A549 (cell line): ENCODE measurements around the gene FAAP100. TPM values are rescaled to one million over a fixed set of nuclear protein-coding genes. Genes with fewer than 3 reads are reported as not detected.

Experiments
- ATAC-seq, 2 experiments: fragments of 200-7000 bp in 1 of 2; fragments of >200 bp in 1 of 2; cut with Nextera tagmentation in 1 of 2; cut with Tn5 transposase in 1 of 2; 3 replicates each; pipeline versions ENCODE4 v1.8.0 to v1.9.1; 2018 to 2020; ENCODE audit warnings: mild to moderate bottlenecking in 1 of 2, moderate library complexity in 1 of 2
- CTCF ChIA-PET: fragments of 300-600 bp; sonication (Branson Sonifier 250); formaldehyde crosslinking; extraction: SDS; loops from one replicate; lab custom pipeline; 2021; ENCODE audit warnings: antibody characterized with exemption, inconsistent platforms; lab: Yijun Ruan, JAX
- POLR2A ChIA-PET: fragments of 350-600 bp; formaldehyde crosslinking; extraction: SDS; loops from one replicate; lab custom pipeline; 2021; ENCODE audit warnings: antibody characterized with exemption, inconsistent platforms; lab: Yijun Ruan, JAX
- DNase-seq, 2 experiments: peaks; one replicate each; pipeline versions ENCODE4 v3.0.0 to v3.0.0-alpha.2; 2011 to 2016; ENCODE audit warnings: low read depth in 1 of 2, low spot score in 1 of 2
- FAIRE-seq: peaks from 2 replicates; lab custom pipeline; 2011; peaks lifted over from hg19 to GRCh38; lab: Jason Lieb, UNC
- H3K27ac ChIP-seq, 2 experiments: fragments of >200 bp; sonication (Bioruptor Twin); formaldehyde crosslinking; 3 replicates each; pipeline ENCODE4 v1.5.1; 2016 to 2017
- H3K4me1 ChIP-seq: fragments of >200 bp; sonication (Bioruptor Twin); formaldehyde crosslinking; 3 replicates; pipeline ENCODE4 v1.6.1; 2016
- H3K4me2 ChIP-seq: fragments of >200 bp; sonication (Bioruptor Twin); formaldehyde crosslinking; 3 replicates; pipeline ENCODE4 v1.6.1; 2016
- H3K4me3 ChIP-seq: fragments of >200 bp; sonication (Bioruptor Twin); formaldehyde crosslinking; 3 replicates; pipeline ENCODE4 v1.5.1; 2016
- H3K9me3 ChIP-seq: fragments of >200 bp; sonication (Bioruptor Twin); formaldehyde crosslinking; 3 replicates; pipeline ENCODE4 v1.6.1; 2016
- BHLHE40 ChIP-seq: IDR thresholded peaks from 2 replicates; pipeline ENCODE4 v1.6.1; 2012; ENCODE audit warnings: low read depth, low read length, inconsistent platforms
- CHD2 ChIP-seq: fragments of 150-350 bp; IDR thresholded peaks from 2 replicates; pipeline ENCODE4 v1.6.1; 2014; ENCODE audit warnings: low read length; ENCODE audit not compliant: partially characterized antibody
- EHMT2 ChIP-seq: fragments of 200-600 bp; sonication (generic); IDR thresholded peaks from 2 replicates; pipeline ENCODE4 v1.6.1; 2016; ENCODE audit warnings: antibody characterized with exemption, low read depth, mild to moderate bottlenecking, moderate library complexity
- HDAC2 ChIP-seq: fragments of 200-600 bp; sonication (generic); IDR thresholded peaks from 2 replicates; pipeline ENCODE4 v1.6.1; 2016
- JUN ChIP-seq, 2 experiments: fragments of >200 bp; sonication (Bioruptor Twin); formaldehyde crosslinking; IDR thresholded peaks; 2 replicates in 1 of 2; 3 replicates in 1 of 2; pipeline ENCODE4 v1.6.1; 2016 to 2017
- KDM1A ChIP-seq: fragments of 200-600 bp; sonication (generic); IDR thresholded peaks from 2 replicates; pipeline ENCODE4 v1.6.1; 2016; ENCODE audit warnings: low read depth, mild to moderate bottlenecking
- PHF8 ChIP-seq: fragments of 200-600 bp; sonication (generic); IDR thresholded peaks from 2 replicates; pipeline ENCODE4 v1.6.1; 2016; ENCODE audit warnings: low read depth, mild to moderate bottlenecking, antibody characterized with exemption, moderate library complexity, borderline replicate concordance
- SREBF2 ChIP-seq: fragments of 450-650 bp; IDR thresholded peaks from 2 replicates; pipeline ENCODE4 v1.6.1; 2014; ENCODE audit warnings: mild to moderate bottlenecking, moderate library complexity
- TFCP2L1 ChIP-seq: fragments of 250-450 bp; sonication (Bioruptor Pico); IDR thresholded peaks from 2 replicates; pipeline ENCODE4 v1.5.0; 2021; ENCODE audit warnings: mild to moderate bottlenecking
- ZFP36 ChIP-seq: fragments of 450-650 bp; IDR thresholded peaks from 2 replicates; pipeline ENCODE4 v1.6.1; 2014; ENCODE audit warnings: borderline replicate concordance; ENCODE audit not compliant: partially characterized antibody
- WGBS: methylation state at CpG from one replicate; pipeline ENCODE4 v1.1.6; 2017; ENCODE audit errors: missing lambda C conversion rate; 5-methylcytosine and 5-hydroxymethylcytosine counted together
- polyA plus RNA-seq, 4 experiments: library from polyadenylated mRNA; depleted of rRNA in 3 of 4; stranded (reverse); fragments of >200 nt; fragmentation: RNase III in 1 of 4; extraction: RNeasy Plus Mini Kit Qiagen cat#74134 plus additional on column Dnase treatment in 1 of 4; gene quantifications; 2 replicates in 3 of 4; 3 replicates in 1 of 4; pipeline ENCODE4 v1.2.3, GENCODE V29; 2011 to 2017
- TF ChIP-seq, protein P1 (sequence below): IDR thresholded peaks from 2 replicates; pipeline ENCODE4 v1.6.1; 2012

The FAAP100 gene
- polyA plus RNA-seq, 2 of the 4 experiments (the other 2 are of a cell fraction): 5.4 to 16.8 TPM

DNA sequence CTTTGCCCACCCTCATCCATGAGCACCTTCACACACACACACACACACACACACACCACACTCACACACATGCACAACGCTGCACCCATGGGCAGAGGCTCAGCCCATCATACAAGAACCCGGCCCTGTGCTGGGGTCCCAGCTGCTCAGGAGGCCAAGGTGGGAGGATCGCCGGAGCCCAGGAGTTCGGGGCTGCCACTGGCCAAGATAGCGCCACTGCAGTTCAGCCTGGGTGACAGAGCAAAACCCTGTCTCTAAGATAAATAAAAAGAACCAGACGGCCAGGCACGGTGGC is 27.3 kb downstream of the FAAP100 start:
- no peak overlapping the region for H3K27ac ChIP-seq
- 82% methylated on average over 8 of the region's 8 CpGs for WGBS
- H3K9me3 ChIP-seq: no peaks in the 10 kb centered on the region
- TF ChIP-seq JUN (IDR thresholded peaks at IDR 0.05): no peak
- ChIA-PET POLR2A (no interaction called here), CTCF (interaction anchor here (2.7 kb wide), 1 partner anchor 76 kb away, joined by 11 read pairs; no protein-coding TSS in a partner anchor)
- ATAC-seq (no peak), FAIRE-seq (no peak), DNase-seq (no peak)
- no peak overlapping the region for H3K4me3 ChIP-seq
- H3K4me1 ChIP-seq: peaks cover 6% of the 10 kb centered on the region; the same call in 2 of the 3 replicates
- H3K4me2 ChIP-seq: no peak overlapping the region

DNA sequence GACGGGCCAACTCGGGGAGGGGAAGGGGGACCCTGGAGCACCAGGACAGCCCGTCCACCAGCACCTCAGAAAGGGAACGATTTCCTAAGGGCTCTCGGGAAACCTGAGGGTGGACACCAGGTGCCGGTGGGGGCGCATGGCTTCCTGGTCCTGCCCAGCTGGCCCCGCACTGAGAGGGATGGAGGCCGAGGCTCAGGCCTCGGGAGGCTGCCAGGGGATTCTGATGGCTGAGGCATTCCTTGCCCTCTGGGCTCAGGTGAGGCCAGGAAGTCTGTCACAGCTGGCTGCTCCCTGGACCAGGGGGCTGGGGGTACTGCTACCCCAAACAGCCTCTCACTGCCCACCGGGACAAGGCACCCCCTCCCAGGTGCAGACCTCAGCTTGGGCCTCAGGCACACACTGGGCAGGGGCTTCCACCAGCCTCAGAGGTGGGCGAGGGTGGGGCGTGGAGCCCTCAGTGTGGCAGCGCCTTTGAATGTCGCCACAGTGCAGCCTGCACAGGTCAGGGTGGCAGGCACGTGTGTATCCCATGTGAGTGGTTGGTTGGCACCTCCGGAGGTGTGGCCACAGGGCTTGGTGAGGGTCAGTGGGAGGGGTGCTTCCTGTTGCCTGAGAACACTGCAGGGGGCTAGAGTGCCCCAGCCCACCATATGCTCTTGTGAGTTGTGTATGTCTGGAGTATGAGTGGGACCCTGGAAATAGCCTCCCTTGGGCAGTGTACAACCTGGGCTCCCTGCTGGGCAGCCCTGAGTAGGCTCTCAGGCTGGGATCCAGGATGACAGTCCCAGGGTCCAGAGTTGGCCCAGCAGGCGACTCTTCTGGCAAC is 27.9 kb downstream of the FAAP100 start:
- CTCF ChIA-PET: interaction anchor here (1.1 to 2.7 kb wide), 3 partner anchors 15 to 77 kb away, joined by 3 to 11 read pairs (median 9); no protein-coding TSS in a partner anchor
- 82% methylated on average over 15 of the region's 18 CpGs for WGBS
- ATAC-seq (peak in 1 of 2 experiments; percentile 6; a peak in 4 of 6 replicates), FAIRE-seq (no peak), DNase-seq (no peak)
- Histone ChIP-seq H3K4me1 (peaks cover 10% of the 10 kb centered on the region; the same call in 2 of the 3 replicates), H3K9me3 (no peaks in the 10 kb centered on the region), H3K4me3 (no peak overlapping the region), H3K4me2 (no peak overlapping the region), H3K27ac (no peak overlapping the region)
- TF ChIP-seq, protein P1, sequence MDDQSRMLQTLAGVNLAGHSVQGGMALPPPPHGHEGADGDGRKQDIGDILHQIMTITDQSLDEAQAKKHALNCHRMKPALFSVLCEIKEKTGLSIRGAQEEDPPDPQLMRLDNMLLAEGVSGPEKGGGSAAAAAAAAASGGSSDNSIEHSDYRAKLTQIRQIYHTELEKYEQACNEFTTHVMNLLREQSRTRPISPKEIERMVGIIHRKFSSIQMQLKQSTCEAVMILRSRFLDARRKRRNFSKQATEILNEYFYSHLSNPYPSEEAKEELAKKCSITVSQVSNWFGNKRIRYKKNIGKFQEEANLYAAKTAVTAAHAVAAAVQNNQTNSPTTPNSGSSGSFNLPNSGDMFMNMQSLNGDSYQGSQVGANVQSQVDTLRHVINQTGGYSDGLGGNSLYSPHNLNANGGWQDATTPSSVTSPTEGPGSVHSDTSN: no peak
- TF ChIP-seq HDAC2 (no peak), SREBF2 (no peak), EHMT2 (no peak), ZFP36 (no peak), PHF8 (no peak), TFCP2L1 (CRISPR knock-in tag) (no peak)
- POLR2A ChIA-PET: no interaction called here

DNA sequence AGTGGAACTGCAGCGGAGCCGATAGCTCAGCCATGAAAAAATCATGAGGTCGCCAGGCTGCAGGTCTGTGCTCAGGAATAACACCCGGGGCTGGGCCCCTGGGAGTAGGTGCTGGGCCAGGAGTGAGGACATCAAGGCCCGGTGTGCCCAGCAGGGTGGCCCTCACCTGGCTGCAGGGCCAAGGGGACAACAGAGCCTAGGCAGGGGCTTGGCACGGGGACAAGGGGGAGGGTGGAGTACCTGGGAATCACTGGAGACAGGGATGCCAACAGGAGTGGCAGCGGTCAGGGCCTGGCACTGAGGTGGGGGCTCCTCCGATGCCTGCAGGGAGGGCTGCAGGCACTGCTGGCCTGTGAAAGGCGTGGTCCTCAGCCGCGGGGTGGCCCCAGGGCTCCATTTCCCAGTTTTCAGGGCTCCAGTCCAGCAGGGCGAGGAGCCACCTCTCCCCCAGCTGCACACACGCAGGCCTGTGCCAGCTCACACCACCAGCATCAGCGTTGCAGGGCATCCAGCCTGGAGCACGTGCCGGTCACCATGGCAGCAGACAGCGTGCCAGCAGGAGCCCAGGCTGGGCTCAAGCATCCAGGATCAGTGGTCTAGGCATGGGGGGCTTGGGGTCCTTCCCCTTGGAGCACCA is 28.6 kb downstream of the FAAP100 start:
- H3K4me3 ChIP-seq: no peak overlapping the region
- TF ChIP-seq PHF8: no peak
- TF ChIP-seq BHLHE40: peak; percentile 16; the same call in 1 of the 2 replicates
- TF ChIP-seq, all 56 proteins: peak for 1
- H3K9me3 ChIP-seq: no peaks in the 10 kb centered on the region
- no peak overlapping the region for H3K27ac ChIP-seq
- DNase-seq: no peak
- 79% methylated on average over 12 of the region's 17 CpGs for WGBS
- ATAC-seq: no peak
- H3K4me1 ChIP-seq: peaks cover 13% of the 10 kb centered on the region
- no peak overlapping the region for H3K4me2 ChIP-seq
- CTCF ChIA-PET: interaction anchor here (1.1 to 2.7 kb wide), 5 partner anchors 13 to 77 kb away, joined by 3 to 11 read pairs (median 5); no protein-coding TSS in a partner anchor
- no peak for FAIRE-seq
- POLR2A ChIA-PET: no interaction called here

DNA sequence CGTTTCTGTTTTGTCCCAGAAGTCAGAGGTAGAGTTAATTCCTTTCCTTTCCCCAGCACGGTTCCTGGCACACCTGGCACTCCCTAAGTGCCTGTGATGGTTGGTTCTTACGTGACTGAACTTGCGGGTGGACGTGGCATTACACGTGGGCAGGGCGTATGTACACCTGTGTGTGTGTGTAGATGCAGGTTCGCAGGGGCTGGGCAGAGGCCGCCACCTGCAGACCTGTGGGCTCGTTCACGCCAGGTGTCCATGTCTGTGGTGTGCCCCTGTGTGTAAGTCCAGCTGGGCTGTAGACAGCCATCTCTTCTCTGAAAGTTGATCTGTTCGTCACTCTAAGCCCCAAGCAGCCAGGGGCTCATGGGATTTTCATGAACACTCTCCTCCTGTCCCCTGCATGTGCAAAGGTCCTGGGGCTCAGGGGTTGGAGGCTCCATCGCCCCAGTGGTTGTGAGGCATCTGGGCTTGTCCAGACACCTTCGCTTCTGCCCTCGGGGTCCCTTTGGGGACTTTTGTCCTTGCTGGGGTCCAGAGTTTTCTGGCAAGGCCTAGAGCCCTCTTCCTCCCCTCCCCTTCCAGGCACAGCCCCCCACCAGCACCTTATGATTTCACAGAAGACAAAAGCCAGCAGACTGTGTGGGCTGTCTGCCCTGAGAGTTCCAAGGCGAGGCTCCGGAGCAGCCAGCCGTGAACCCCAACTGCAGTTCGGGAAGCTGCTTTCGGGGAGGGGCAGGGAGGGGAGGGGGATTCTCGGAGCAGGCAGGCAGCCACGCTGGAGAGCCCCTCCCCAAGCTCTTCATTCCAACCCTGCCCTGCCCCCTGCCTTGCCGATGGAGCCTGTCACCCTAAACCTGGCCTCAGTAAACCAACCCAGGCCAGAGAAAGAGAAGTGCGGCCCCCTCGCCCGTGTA is 29.4 kb downstream of the FAAP100 start:
- FAIRE-seq (no peak), ATAC-seq (no peak), DNase-seq (no peak)
- peaks cover 21% of the 10 kb centered on the region for H3K4me1 ChIP-seq
- 89% methylated on average over 26 of the region's 26 CpGs for WGBS
- H3K4me3 ChIP-seq: no peak overlapping the region
- ChIA-PET CTCF (interaction anchor here (0.6 to 5.5 kb wide), 7 partner anchors 14 to 106 kb away, joined by 3 to 65 read pairs (median 5); no protein-coding TSS in a partner anchor), POLR2A (no interaction called here)
- TF ChIP-seq KDM1A (peak; percentile 68; the same call in 1 of the 2 replicates), CHD2 (no peak), JUN (IDR thresholded peaks at IDR 0.05) (0 out of 5 replicates have a peak, but pooled peaks of 1 of the 2 experiments have one; percentile 4)
- H3K9me3 ChIP-seq: no peaks in the 10 kb centered on the region
- H3K4me2 ChIP-seq: no peak overlapping the region
- H3K27ac ChIP-seq: no peak overlapping the region
